ENCODE results near the gene ZNF654.
"Not testable (repeated sequence)": the region's sequence is repeated elsewhere in the genome, so short reads cannot be mapped to it uniquely, and the experiment has no call there.

ZNF654 gene

DNA sequence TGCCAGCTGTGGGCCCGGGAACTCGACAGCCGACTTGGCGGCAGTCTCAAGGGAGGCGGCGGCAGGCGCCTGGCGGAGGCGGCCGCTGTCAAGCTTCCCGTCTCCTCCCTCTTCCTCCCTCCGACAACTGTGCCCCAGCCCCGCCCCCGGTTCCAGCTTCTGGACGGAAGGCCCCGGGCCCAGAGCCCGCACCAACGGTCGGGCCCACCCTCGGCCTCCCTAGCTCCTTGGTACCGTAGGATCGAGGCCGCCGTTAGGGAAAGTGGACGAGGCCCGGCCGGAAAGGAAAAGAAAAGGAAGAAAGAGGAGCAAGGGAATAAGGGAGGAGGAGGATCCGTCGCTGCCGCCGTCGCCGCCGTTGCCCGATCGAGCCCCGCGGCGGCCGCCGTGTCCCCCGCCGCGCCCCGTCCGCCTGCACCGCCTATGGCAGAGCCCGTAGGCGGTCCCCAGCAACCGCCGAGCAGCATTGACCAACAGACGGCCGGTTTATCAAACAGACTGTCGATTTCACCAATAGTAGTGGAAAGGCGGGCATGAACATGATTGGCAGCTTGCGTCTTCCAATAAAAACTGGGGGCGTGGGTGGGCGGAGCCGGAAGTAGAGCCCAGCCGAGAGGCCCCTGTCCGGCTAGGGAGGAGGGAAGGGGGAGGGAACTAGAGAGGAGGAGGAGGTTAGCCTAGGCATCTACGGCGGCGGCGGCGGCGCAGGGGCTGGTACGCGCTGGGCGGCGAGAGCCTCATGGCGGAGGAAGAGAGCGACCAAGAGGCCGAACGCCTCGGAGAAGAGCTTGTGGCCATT, at the start of gene ZNF654, which contains the start of gene CGGBP1:
Gene ZNF654, plus strand, starts transcription at position 675 of the 799 bp plus-strand sequence. Its CDS starts 65 bp downstream, at position 740.
Gene CGGBP1, minus strand, starts transcription at position 425 of the 799 bp plus-strand sequence. CDS start 3,029 bp downstream, outside the sequence.
- DNase-seq: peak; percentile 99

- DNase-seq: no peak
Observed at GRCh38 chr3:88010810-88011209, 48.2 kb upstream of the ZNF654 start.

- DNase-seq: no peak
Observed at GRCh38 chr3:88013592-88013991, 45.5 kb upstream of the ZNF654 start.

DNA sequence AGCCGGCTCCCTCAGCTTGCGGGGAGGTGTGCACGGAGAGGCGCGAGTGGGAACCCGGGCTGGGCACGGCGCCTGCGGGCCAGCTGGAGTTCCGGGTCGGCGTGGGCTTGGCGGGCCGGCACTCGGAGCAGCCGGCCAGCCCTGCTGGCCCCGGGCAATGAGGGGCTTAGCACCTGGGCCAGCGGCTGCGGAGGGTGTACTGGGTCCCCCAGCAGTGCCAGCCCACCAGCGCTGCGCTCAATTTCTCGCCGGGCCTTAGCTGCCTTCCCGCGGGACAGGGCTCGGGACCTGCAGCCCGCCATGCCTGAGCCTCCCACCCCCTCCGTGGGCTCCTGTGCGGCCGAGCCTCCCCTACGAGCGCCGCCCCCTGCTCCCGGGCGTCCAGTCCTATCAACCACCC, 43.4 kb upstream of the ZNF654 start:
- not testable (repeated sequence) for DNase-seq

GRCh38 chr3:88019024-88019423, 40.0 kb upstream of the ZNF654 start:
- DNase-seq: no peak

DNA sequence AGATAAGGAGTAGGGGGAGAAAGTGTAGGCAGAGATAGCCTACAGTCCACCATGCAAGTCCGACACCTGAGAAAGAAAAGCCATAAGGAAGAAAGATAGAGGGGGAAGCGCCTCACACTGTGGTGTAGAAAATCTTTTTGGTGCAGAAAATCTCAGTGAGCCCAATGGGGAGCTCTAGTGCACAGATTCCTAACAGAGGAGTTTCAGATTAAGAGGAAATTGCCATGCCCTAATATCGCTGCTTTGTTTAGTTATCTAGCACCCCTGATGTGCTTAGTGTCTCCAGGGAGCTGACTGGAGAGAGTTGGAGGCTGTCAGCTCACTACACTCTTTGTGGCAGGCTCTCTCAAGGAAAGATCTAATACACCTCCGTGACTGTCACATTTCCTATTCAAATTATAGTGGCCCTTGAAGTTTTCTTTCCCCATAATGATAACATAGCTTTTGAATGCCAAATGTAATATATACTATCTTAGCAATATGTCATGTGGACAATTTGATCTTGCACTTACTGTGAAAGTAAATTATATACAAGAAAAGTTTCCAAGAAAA, 34.0 kb upstream of the ZNF654 start:
- no peak for DNase-seq

DNA sequence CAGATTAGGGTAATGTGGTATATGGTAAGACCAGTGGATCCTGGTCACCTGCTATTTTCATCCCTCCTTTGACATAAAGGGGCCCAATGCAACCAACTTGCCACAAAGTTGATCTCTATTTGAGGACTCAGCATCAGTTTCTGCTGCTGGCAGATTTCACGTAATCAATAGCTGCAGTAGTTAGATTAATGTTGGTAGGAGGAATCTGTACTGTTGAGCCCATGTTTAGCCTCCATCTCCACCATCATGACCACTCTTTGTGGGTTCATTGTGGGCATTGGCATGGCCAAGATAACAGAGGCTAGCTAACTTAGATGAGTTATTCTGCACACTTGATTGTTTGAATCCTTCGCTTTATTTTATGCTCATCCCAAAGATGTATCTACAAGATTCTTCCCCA, 30.2 kb upstream of the ZNF654 start:
- no peak for DNase-seq

- DNase-seq: no peak
Observed at GRCh38 chr3:88030210-88030609, 28.8 kb upstream of the ZNF654 start.

DNA sequence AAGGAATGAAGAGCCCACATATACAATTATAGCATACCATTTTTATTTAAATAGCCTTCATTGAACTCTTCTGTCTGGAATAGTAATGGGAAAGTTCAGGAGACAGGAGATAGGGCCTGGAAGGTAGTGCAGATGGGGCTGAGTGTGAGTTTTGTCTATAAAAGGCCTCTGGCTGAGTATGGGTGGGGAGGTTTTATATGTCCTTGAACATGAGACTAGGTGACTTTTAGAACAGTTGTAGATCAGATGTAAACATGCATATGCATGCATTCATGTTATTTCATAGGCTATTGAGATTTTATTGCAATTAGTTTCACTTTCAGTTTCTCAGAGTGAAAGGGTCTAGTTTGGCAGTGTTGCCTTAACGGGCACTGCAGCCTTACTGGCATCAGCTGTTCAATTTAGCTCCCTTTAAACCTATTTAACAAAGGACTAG, 27.4 kb upstream of the ZNF654 start:
- no peak for DNase-seq

- DNase-seq: no peak
Observed at GRCh38 chr3:88032245-88032644, 26.8 kb upstream of the ZNF654 start.

DNA sequence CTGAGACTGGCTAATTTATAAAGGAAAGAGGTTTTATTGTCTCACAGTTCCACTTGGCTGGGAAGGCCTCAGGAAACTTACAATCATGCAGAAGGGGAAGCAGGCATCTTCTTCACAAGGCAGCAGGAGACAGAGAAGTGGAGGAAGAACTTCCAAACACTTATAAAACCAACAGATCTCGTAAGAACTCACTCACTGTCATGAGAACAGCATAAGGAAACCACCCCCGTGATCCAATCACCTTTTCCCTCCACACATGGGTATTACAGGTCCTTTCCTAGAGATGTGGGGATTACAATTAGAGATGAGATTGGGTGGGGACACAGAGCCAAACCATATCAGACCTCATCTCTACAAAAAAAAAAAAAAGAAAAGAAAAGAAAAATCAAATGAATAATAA, 26.0 kb upstream of the ZNF654 start:
- DNase-seq: no peak

DNA sequence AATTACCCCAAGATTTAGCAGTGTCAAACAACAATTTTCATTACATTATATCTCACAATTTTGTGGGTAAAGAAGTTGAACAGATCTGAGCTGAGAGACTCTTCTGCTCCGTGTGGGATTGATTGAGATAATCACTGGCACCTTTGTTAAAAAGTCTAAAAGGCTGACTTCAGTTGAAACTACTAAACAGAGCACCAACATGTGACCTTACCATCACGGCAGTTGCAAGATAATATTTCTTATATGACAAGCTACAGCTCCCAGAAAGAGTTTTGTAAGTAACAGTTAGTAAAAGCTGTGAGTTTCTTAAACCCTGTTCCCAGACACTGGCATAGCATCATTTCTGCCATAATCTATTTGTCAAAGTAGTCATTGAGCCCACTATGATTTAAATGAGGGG, 25.2 kb upstream of the ZNF654 start:
- DNase-seq: no peak

DNA sequence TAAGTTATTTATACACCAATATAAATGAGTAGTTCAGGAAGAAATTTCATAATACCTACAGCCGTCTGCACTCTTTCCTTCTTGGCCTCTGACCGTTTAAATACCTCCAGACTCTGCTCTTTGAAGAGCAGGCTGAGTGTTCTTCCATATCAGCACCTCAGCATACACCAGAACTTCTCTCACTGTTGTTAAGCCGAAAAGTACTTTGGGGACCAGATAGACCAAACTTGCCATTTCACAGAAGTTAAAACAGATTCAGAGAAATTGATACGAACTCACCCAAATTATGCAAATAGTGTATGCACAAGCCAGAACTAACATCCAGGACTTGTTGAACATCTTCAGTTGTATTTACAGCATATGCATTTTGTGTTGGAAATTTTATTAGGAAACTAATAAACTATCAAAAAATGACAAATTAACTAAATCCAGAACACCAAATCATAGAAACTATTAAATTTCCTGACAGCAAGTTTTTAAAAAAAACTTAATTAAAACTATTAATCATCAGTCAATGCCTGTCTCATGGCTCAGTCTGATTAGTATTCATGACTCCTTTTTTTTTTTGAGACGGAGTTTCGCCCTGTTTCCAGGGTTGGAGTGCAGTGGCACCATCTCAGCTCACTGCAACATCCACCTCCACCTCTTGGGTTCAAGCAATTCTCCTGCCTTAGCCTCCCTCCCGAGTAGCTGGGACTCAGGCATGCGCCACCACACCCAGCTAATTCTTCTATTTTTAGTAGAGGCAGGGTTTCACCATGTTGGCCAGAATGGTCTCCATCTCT, 24.4 kb upstream of the ZNF654 start:
- no peak for DNase-seq

DNA sequence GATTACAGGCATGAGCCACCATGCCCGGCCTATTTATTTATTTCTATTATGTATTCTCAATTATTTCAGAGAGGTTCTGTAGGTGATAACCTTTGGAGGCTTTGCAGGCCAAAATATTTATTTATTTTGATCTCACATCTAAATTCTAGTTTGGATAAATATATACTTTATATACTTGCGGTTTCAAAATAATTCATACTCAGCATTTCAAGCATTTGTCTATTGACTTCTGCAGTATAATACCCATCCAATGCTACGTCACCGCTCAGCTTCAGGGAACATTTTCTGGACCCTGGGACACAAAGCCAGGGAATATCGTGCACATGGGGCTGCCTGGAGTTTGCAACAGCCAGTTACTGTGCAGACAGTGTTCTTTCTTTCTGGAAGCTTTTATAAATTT, 22.8 kb upstream of the ZNF654 start:
- DNase-seq: no peak

DNA sequence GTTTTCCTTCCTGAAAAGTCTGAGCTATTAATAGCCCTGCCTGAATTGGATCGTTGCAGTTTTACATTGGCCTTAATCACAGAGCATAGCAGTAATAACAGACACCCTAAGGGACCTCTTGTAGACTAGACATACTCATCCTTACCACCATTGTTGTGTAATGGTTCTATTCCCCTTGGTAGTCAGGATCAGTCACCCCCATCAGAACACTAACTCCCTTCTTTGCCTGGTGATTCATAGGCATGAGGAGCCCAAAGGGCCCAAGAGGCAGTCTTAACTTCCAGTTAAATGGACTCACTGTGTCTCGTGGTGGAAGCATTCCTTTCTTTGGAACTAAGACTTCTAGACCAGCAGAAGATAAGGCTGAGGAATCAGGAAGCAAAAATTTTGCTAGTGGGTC, 20.5 kb upstream of the ZNF654 start:
- DNase-seq: no peak

DNA sequence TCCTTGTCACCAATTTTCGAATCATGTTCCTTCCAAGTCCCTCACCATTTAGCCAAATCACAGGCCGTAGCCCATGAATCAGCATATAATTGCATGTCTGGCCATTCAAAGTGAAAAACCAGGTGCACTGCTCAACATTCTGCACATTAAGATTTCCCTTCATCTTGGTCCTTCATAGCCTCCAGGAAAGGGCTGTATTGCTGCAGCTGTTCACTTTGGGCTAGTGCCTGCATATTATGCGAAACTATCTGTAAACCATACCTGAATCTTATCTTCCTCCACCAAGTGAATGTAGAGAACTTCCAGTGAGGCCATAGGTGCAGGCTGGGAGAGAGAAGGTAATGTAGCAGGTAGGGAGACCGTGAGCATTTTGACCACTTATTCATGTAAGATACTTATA, 18.5 kb upstream of the ZNF654 start:
- DNase-seq: no peak

GRCh38 chr3:88041005-88041404, 18.1 kb upstream of the ZNF654 start:
- DNase-seq: no peak

GRCh38 chr3:88044411-88044810, 14.6 kb upstream of the ZNF654 start:
- no peak for DNase-seq

DNA sequence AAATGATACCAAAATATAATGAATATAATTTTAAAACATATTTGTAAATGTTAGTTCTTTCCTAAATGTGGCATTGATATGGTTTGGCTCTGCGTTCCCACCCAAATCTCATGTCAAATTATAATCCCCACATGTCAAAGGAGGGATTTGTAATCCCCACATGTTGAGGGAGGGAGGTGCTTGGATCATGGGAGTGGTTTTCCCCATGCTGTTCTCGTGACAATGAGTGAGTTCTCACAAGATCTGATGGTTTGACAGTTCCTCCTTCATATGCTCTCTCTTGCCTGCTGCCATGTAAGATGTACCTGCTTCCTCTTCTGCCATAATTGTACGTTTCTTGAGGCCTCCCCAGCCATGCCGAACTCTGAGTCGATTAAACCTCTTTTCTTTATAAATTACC, 12.3 kb upstream of the ZNF654 start:
- DNase-seq: no peak

DNA sequence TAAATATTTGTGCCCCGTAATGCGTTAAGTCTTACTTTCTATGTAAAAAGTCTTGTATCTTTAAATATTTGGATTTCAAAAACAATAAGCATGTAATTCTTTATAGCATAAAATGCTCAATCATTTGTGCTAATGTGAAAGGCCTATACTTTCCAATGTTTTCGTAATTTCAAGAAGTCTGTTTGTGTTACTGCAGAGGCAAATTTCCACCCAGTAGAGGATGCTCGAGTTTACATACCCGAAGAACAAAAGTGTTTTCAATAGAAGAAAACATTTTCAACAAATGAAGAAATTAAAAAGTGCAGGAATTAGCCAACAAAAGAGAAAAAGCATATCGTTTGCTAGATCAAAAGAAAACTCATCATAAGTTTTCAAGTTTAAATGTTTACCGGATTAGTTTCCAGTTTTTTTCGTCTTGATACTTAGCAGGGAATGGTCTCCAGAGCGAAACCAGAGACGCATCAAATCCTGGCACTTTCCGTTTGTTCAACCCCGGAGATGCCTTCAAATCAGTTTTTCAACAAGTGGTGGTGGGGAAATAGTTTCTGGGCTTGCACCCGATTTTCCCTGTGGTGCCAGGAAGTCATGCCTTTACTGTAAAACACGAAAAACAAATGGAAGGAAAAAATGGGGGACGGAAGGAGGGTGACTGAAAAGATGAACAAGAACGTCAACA, 1.3 kb upstream of the ZNF654 start:
- DNase-seq: no peak

GRCh38 chr3:88058306-88058580, 812 bp upstream of the ZNF654 start:
- no peak for DNase-seq

DNA sequence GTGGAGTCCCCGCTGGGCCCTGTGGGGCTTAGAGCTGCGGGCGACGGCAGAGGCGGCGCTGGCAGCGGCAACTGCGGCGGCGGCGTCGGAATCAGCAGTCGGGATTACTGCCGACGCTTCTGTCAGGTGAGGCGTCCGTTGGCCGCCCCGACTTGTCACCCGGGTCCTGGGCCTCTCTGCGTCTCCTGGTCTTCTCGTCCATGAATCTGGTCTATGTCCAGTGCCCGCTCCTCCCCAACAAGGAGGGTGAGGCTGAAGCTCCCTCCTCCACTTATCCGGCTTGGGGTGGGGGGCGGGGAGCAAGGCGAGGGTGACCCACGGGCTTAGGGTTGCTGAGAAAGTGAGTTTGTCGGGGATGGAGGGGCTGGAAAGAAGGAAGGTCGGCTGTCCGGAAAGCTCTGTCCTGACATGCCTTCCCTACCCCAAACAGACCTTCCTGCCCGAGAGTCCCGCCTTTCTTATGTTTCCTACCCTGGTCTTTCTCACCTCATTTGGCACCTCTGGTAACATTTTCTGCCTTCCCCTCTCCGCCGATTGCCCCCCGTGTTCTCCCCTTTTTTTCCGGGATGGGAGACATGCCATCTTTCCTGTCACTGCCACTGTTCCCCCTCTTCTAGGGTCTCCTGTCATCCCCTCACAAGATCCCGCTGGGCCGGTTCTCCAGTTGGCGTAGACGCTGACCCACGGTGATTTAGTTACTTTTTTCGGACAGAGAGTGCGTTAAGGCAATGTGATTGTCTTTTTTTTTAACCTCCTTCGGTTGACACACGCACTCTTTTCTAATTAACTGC, 520 bp downstream of the ZNF654 start:
- no peak for DNase-seq

- DNase-seq: no peak
Observed at GRCh38 chr3:88061746-88062145, 2.7 kb downstream of the ZNF654 start.
